CD14-positive monocyte (primary cell): Measurements from ENCODE around the gene TRDN. TPM values are rescaled to one million over a fixed set of nuclear protein-coding genes. Genes with fewer than 3 reads are reported as not detected.

ENCODE experiments used
- DNase-seq, 3 donors: peaks; one replicate each; pipeline ENCODE4 v3.0.0-alpha.2; 2011 to 2022
- H2AFZ ChIP-seq: 2 replicates; pipeline ENCODE4 v1.6.0; 2012; ENCODE audit warnings: mild to moderate bottlenecking, low read depth, low read length, inconsistent platforms; ENCODE audit not compliant: insufficient read depth, poor library complexity, severe bottlenecking
- H3K27ac ChIP-seq, 2 donors: 1 replicate in 1 of 2; 2 replicates in 1 of 2; pipeline ENCODE4 v1.5.1; 2012 to 2013; ENCODE audit warnings: low read length in 2 of 2, control low read depth in 1 of 2, inconsistent platforms in 1 of 2, low read depth in 1 of 2, mild to moderate bottlenecking in 1 of 2
- H3K27me3 ChIP-seq, 2 donors: one replicate each; pipeline versions ENCODE4 v1.6.0 to v1.6.1; 2011 to 2013; ENCODE audit warnings: low read length in 2 of 2; ENCODE audit not compliant: control insufficient read depth in 2 of 2, insufficient read depth in 2 of 2
- H3K36me3 ChIP-seq, 2 donors: replicated peaks in 1 of 2; 1 replicate in 1 of 2; 2 replicates in 1 of 2; pipeline versions ENCODE4 v1.5.1 to v1.6.1; 2012 to 2013; ENCODE audit warnings: low read length in 2 of 2, control low read depth in 1 of 2, inconsistent platforms in 1 of 2, mild to moderate bottlenecking in 1 of 2; ENCODE audit not compliant: insufficient read depth in 2 of 2, control insufficient read depth in 1 of 2
- H3K4me1 ChIP-seq, 2 donors: 1 replicate in 1 of 2; 2 replicates in 1 of 2; pipeline versions ENCODE4 v1.5.1 to v1.6.1; 2012 to 2013; ENCODE audit warnings: low read length in 2 of 2, control low read depth in 1 of 2, inconsistent platforms in 1 of 2, mild to moderate bottlenecking in 1 of 2, moderate library complexity in 1 of 2; ENCODE audit not compliant: insufficient read depth in 2 of 2, control insufficient read depth in 1 of 2
- H3K4me2 ChIP-seq: replicated peaks from 2 replicates; pipeline ENCODE3; 2012; ENCODE audit warnings: low read length, moderate library complexity, mild to moderate bottlenecking; ENCODE audit not compliant: poor library complexity, severe bottlenecking; ENCODE audit errors: extremely low read depth
- H3K4me3 ChIP-seq, 3 experiments: fragments of 200-600 bp in 1 of 3; sonication (generic) in 1 of 3; replicated peaks in 1 of 3; 1 replicate in 2 of 3; 2 replicates in 1 of 3; pipeline ENCODE4 v1.5.1; 2011 to 2013; ENCODE audit warnings: low read length in 3 of 3, mild to moderate bottlenecking in 3 of 3, control low read depth in 2 of 3, low read depth in 2 of 3, inconsistent platforms in 1 of 3, moderate library complexity in 1 of 3
- H3K79me2 ChIP-seq: 2 replicates; pipeline ENCODE4 v1.6.0; 2012; ENCODE audit warnings: mild to moderate bottlenecking, control low read depth, inconsistent platforms, low read length, moderate library complexity; ENCODE audit not compliant: insufficient read depth
- H3K9ac ChIP-seq: 2 replicates; pipeline ENCODE4 v1.6.0; 2017; ENCODE audit warnings: low read length, mild to moderate bottlenecking; ENCODE audit not compliant: insufficient read depth, poor library complexity, severe bottlenecking
- H3K9me3 ChIP-seq, 2 donors: replicated peaks in 1 of 2; 1 replicate in 1 of 2; 2 replicates in 1 of 2; pipeline versions ENCODE4 v1.5.1 to v1.6.1; 2012 to 2013; ENCODE audit warnings: low read length in 2 of 2, control low read depth in 1 of 2; ENCODE audit not compliant: control insufficient read depth in 1 of 2, insufficient read depth in 1 of 2
- H4K20me1 ChIP-seq: 2 replicates; pipeline ENCODE4 v1.6.0; 2012; ENCODE audit warnings: mild to moderate bottlenecking, low read length, control low read depth, moderate library complexity; ENCODE audit not compliant: insufficient read depth
- H3K27ac Mint-ChIP-seq, 7 donors: one replicate each; pipeline ENCODE4 v1.8.0; 2020; ENCODE audit warnings: mild to moderate bottlenecking in 7 of 7, mixed read lengths in 7 of 7, moderate library complexity in 6 of 7, inconsistent platforms in 2 of 7
- H3K27me3 Mint-ChIP-seq, 3 donors: one replicate each; pipeline ENCODE4 v1.8.0; 2021 to 2022; ENCODE audit warnings: low read depth in 3 of 3, mild to moderate bottlenecking in 3 of 3, mixed read lengths in 3 of 3, moderate library complexity in 3 of 3, inconsistent platforms in 1 of 3
- H3K36me3 Mint-ChIP-seq, 2 donors: one replicate each; pipeline ENCODE4 v1.8.0; 2020; ENCODE audit warnings: mixed read lengths in 2 of 2, inconsistent platforms in 1 of 2, mild to moderate bottlenecking in 1 of 2
- H3K4me1 Mint-ChIP-seq: one replicate; pipeline ENCODE4 v1.8.0; 2020; ENCODE audit warnings: mild to moderate bottlenecking, mixed read lengths
- H3K4me3 Mint-ChIP-seq, 2 donors: one replicate each; pipeline ENCODE4 v1.8.0; 2020; ENCODE audit warnings: mild to moderate bottlenecking in 2 of 2, mixed read lengths in 2 of 2, moderate library complexity in 1 of 2
- H3K9me3 Mint-ChIP-seq, 7 donors: one replicate each; pipeline ENCODE4 v1.8.0; 2020 to 2022; ENCODE audit warnings: mixed read lengths in 7 of 7, mild to moderate bottlenecking in 6 of 7, moderate library complexity in 6 of 7, inconsistent platforms in 2 of 7
- CTCF ChIP-seq: fragments of 200-600 bp; IDR thresholded peaks from one replicate; pipeline ENCODE4 v1.8.0; 2022; ENCODE audit warnings: antibody characterized with exemption, mild to moderate bottlenecking
- WGBS: methylation state at CpG from one replicate; pipeline ENCODE4 v1.1.5; 2013; ENCODE audit warnings: missing lambda C conversion rate; ENCODE audit not compliant: insufficient coverage; 5-methylcytosine and 5-hydroxymethylcytosine counted together
- intact Hi-C, 2 donors: fragments of 100-400 bp; cut with micrococcal nuclease; formaldehyde crosslinking; loops; one replicate each; pipeline versions ENCODE4 v1.15.0 to v1.15.1; 2023
- polyA plus RNA-seq, 3 donors: library from polyadenylated mRNA; depleted of rRNA in 1 of 3; unstranded in 2 of 3; stranded (reverse) in 1 of 3; fragments of 300-500 nt in 2 of 3; fragments of >200 nt in 1 of 3; fragmentation: Illumina TruSeq in 2 of 3; gene quantifications; 1 replicate in 2 of 3; 2 replicates in 1 of 3; pipeline ENCODE4 v1.2.3, GENCODE V29; 2012 to 2021

Gene TRDN
- polyA plus RNA-seq, 3 donors, result not detected

GRCh38 chr6:123467392-123467791, 169.4 kb downstream of the TRDN start:
- no peak overlapping the region for H2AFZ ChIP-seq
- no peaks in the 10 kb centered on the region for H3K27me3 ChIP-seq
- H3K9me3 Mint-ChIP-seq, result peaks cover 4 to 9% (median 7%) of the 10 kb centered on the region in 7 donors
- no peak overlapping the region for H3K9ac ChIP-seq
- peaks cover 0 to 4% of the 10 kb centered on the region in 2 donors for H3K9me3 ChIP-seq
- no peaks in the 10 kb centered on the region for H3K79me2 ChIP-seq
- no peaks in the 10 kb centered on the region for H4K20me1 ChIP-seq
- intact Hi-C loops, result no loop called here
- no peak overlapping the region for H3K4me3 ChIP-seq
- no peaks in the 10 kb centered on the region for H3K4me1 Mint-ChIP-seq
- H3K4me2 ChIP-seq, result no peak overlapping the region
- H3K4me1 ChIP-seq, result no peaks in the 10 kb centered on the region
- H3K27ac ChIP-seq, result no peak overlapping the region
- H3K4me3 Mint-ChIP-seq, result no peak overlapping the region
- H3K27ac Mint-ChIP-seq, result no peak overlapping the region
- H3K36me3 ChIP-seq, result no peaks in the 10 kb centered on the region
- no CpG with 5 or more reads among the region's 2 CpGs for WGBS
- H3K36me3 Mint-ChIP-seq, result no peaks in the 10 kb centered on the region
- no peak for TF ChIP-seq CTCF
- no peak for DNase-seq
- H3K27me3 Mint-ChIP-seq, result peaks cover 0 to 2% (median 1%) of the 10 kb centered on the region in 3 donors

GRCh38 chr6:123462152-123462551, 174.6 kb downstream of the TRDN start:
- Histone ChIP-seq H3K9ac (no peak overlapping the region), H3K79me2 (no peaks in the 10 kb centered on the region), H3K4me3 (no peak overlapping the region), H3K9me3 (no peaks in the 10 kb centered on the region), H4K20me1 (no peaks in the 10 kb centered on the region), H3K4me1 (no peaks in the 10 kb centered on the region), H2AFZ (no peak overlapping the region), H3K27me3 (no peaks in the 10 kb centered on the region), H3K27ac (no peak overlapping the region), H3K4me2 (no peak overlapping the region), H3K36me3 (no peaks in the 10 kb centered on the region)
- intact Hi-C loops, result no loop called here
- WGBS, result no CpG with 5 or more reads among the region's 2 CpGs
- no peak for TF ChIP-seq CTCF
- H3K4me1 Mint-ChIP-seq, result no peaks in the 10 kb centered on the region
- no peaks in the 10 kb centered on the region for H3K36me3 Mint-ChIP-seq
- H3K27ac Mint-ChIP-seq, result no peak overlapping the region
- DNase-seq, result no peak
- no peak overlapping the region for H3K4me3 Mint-ChIP-seq
- H3K27me3 Mint-ChIP-seq, result peaks cover 1 to 3% (median 2%) of the 10 kb centered on the region in 3 donors
- H3K9me3 Mint-ChIP-seq, result peaks cover 0 to 3% (median 0%) of the 10 kb centered on the region in 7 donors
